Activated CD4-positive, alpha-beta T cell treated with anti-CD3 and anti-CD28 coated beads, Interleukin-2, amount 10 ng/mL, durations not matched to agents 24 days and 14 days (primary cell): ENCODE data around the gene LRP4. TPM values are rescaled to one million over a fixed set of nuclear protein-coding genes. Genes with fewer than 3 reads are reported as not detected.
A peak's percentile ranks its signal among the peaks of the same experiment; 100 is the strongest.
"Not testable (repeated sequence)": the region's sequence is repeated elsewhere in the genome, so short reads cannot be mapped to it uniquely, and the experiment has no call there.

Experiments
- DNase-seq: peaks from one replicate; pipeline ENCODE4 v3.0.0; 2022
- H3K27ac Mint-ChIP-seq: one replicate; pipeline ENCODE4 v1.8.0; 2022; ENCODE audit warnings: mild to moderate bottlenecking, mixed read lengths
- H3K27me3 Mint-ChIP-seq: one replicate; pipeline ENCODE4 v1.8.0; 2022; ENCODE audit warnings: mixed read lengths
- H3K36me3 Mint-ChIP-seq: one replicate; pipeline ENCODE4 v1.8.0; 2022; ENCODE audit warnings: low read depth, mild to moderate bottlenecking, mixed read lengths
- H3K4me1 Mint-ChIP-seq: one replicate; pipeline ENCODE4 v1.8.0; 2021; ENCODE audit warnings: mixed read lengths
- H3K4me3 Mint-ChIP-seq: one replicate; pipeline ENCODE4 v1.8.0; 2022; ENCODE audit warnings: mild to moderate bottlenecking, moderate library complexity, mixed read lengths
- H3K9me3 Mint-ChIP-seq: one replicate; pipeline ENCODE4 v1.8.0; 2021; ENCODE audit warnings: mixed read lengths
- intact Hi-C: fragments of 100-400 bp; cut with micrococcal nuclease; formaldehyde crosslinking; loops from one replicate; pipeline ENCODE4 v1.15.1; 2023
- total RNA-seq: library from RNA; stranded (reverse); gene quantifications from 2 replicates; pipeline ENCODE4 v1.2.3, GENCODE V29; 2022

LRP4 gene
- total RNA-seq, 1 donor from 2014 or later = 0.12 TPM

- Mint-ChIP-seq H3K27ac (no peak overlapping the region), H3K4me3 (no peak overlapping the region), H3K36me3 (no peaks in the 10 kb centered on the region), H3K27me3 (no peaks in the 10 kb centered on the region), H3K4me1 (peaks cover 7% of the 10 kb centered on the region), H3K9me3 (no peaks in the 10 kb centered on the region)
- intact Hi-C loops = no loop called here
- no peak for DNase-seq
These were observed 29.2 kb upstream of the LRP4 start for GRCh38 chr11:46947399-46948077.

GRCh38 chr11:46944356-46945075, 26.2 kb upstream of the LRP4 start:
- DNase-seq = no peak
- no peaks in the 10 kb centered on the region for H3K4me1 Mint-ChIP-seq
- H3K27me3 Mint-ChIP-seq = no peaks in the 10 kb centered on the region
- H3K27ac Mint-ChIP-seq = no peak overlapping the region
- H3K4me3 Mint-ChIP-seq = no peak overlapping the region
- intact Hi-C loops = no loop called here
- no peaks in the 10 kb centered on the region for H3K36me3 Mint-ChIP-seq
- H3K9me3 Mint-ChIP-seq = no peaks in the 10 kb centered on the region

GRCh38 chr11:46942172-46942571, 23.8 kb upstream of the LRP4 start:
- Mint-ChIP-seq H3K36me3 (no peaks in the 10 kb centered on the region), H3K4me1 (peaks cover 2% of the 10 kb centered on the region), H3K4me3 (no peak overlapping the region), H3K27ac (no peak overlapping the region), H3K27me3 (no peaks in the 10 kb centered on the region), H3K9me3 (no peaks in the 10 kb centered on the region)
- no peak for DNase-seq
- intact Hi-C loops = no loop called here

- intact Hi-C loops = loop anchor here (1.0 to 5.0 kb wide), 5 partner anchors 16 to 641 kb away; partner anchors contain the start of genes ACP2, ARHGAP1, ATG13 and HARBI1
- DNase-seq = peak; percentile 98
- Mint-ChIP-seq H3K27me3 (peaks cover 7% of the 10 kb centered on the region), H3K4me1 (peaks cover 14% of the 10 kb centered on the region), H3K36me3 (peaks cover 3% of the 10 kb centered on the region), H3K4me3 (peak within 1 kb of the TSS; percentile 89), H3K9me3 (no peaks in the 10 kb centered on the region), H3K27ac (peak within 1 kb of the TSS; percentile 94)
These were observed 18.1 kb upstream of the LRP4 start, which contains the start of gene CSTPP1 for GRCh38 chr11:46936138-46937110. Gene CSTPP1 (plus strand): TSS chr11:46936761. CDS start chr11:46936806, 45 bp downstream.

- no peak overlapping the region for H3K4me3 Mint-ChIP-seq
- H3K4me1 Mint-ChIP-seq = peaks cover 4% of the 10 kb centered on the region
- H3K9me3 Mint-ChIP-seq = no peaks in the 10 kb centered on the region
- peaks cover 30% of the 10 kb centered on the region for H3K27me3 Mint-ChIP-seq
- intact Hi-C loops = no loop called here
- DNase-seq = no peak
- no peak overlapping the region for H3K27ac Mint-ChIP-seq
- H3K36me3 Mint-ChIP-seq = no peaks in the 10 kb centered on the region
These were observed 11.7 kb upstream of the LRP4 start for GRCh38 chr11:46930089-46930488.

- H3K4me3 Mint-ChIP-seq, intact Hi-C loops, H3K9me3 Mint-ChIP-seq, H3K27ac Mint-ChIP-seq, H3K36me3 Mint-ChIP-seq, DNase-seq, H3K4me1 Mint-ChIP-seq: not testable (repeated sequence)
- H3K27me3 Mint-ChIP-seq = peaks cover 30% of the 10 kb centered on the region
These were observed 10.4 kb upstream of the LRP4 start for GRCh38 chr11:46928701-46929100.

- H3K4me3 Mint-ChIP-seq, intact Hi-C loops, H3K36me3 Mint-ChIP-seq, H3K27ac Mint-ChIP-seq, H3K9me3 Mint-ChIP-seq, H3K4me1 Mint-ChIP-seq, DNase-seq: not testable (repeated sequence)
- H3K27me3 Mint-ChIP-seq = peaks cover 30% of the 10 kb centered on the region
These were observed 9.6 kb upstream of the LRP4 start for GRCh38 chr11:46927928-46928327.

GRCh38 chr11:46920755-46921154, 2.4 kb upstream of the LRP4 start:
- no peaks in the 10 kb centered on the region for H3K9me3 Mint-ChIP-seq
- DNase-seq = no peak
- peaks cover 21% of the 10 kb centered on the region for H3K4me1 Mint-ChIP-seq
- H3K4me3 Mint-ChIP-seq = no peak overlapping the region
- no peaks in the 10 kb centered on the region for H3K36me3 Mint-ChIP-seq
- peaks cover 40% of the 10 kb centered on the region for H3K27me3 Mint-ChIP-seq
- intact Hi-C loops = loop anchor here (1.0 to 2.0 kb wide), 2 partner anchors 16 to 233 kb away; partner anchors contain the start of gene CSTPP1
- no peak overlapping the region for H3K27ac Mint-ChIP-seq

GRCh38 chr11:46918788-46919513, 601 bp upstream of the LRP4 start:
- no peak overlapping the region for H3K27ac Mint-ChIP-seq
- intact Hi-C loops = loop anchor here (10.0 kb wide), 1 partner anchor 106 kb away; no protein-coding TSS in a partner anchor
- peaks cover 51% of the 10 kb centered on the region for H3K27me3 Mint-ChIP-seq

GRCh38 chr11:46917762-46918082, 628 bp downstream of the LRP4 start:
- H3K4me3 Mint-ChIP-seq = peak overlapping the region; percentile 69
- intact Hi-C loops = loop anchor here (10.0 kb wide), 1 partner anchor 107 kb away; no protein-coding TSS in a partner anchor

More at GRCh38 chr11:46918788-46919513, 601 bp upstream of the LRP4 start:
- Mint-ChIP-seq H3K9me3 (no peaks in the 10 kb centered on the region), H3K36me3 (no peaks in the 10 kb centered on the region), H3K4me3 (peak overlapping the region; percentile 40), H3K4me1 (peaks cover 21% of the 10 kb centered on the region)
- no peak for DNase-seq

GRCh38 chr11:46917109-46917761, 1.1 kb downstream of the LRP4 start:
- Mint-ChIP-seq H3K27ac (no peak overlapping the region), H3K36me3 (no peaks in the 10 kb centered on the region), H3K4me3 (peak overlapping the region; percentile 70), H3K9me3 (no peaks in the 10 kb centered on the region), H3K4me1 (peaks cover 21% of the 10 kb centered on the region), H3K27me3 (peaks cover 67% of the 10 kb centered on the region)
- intact Hi-C loops = loop anchor here (10.0 kb wide), 1 partner anchor 108 kb away; no protein-coding TSS in a partner anchor
- peak; percentile 71 for DNase-seq

More at GRCh38 chr11:46917762-46918082, 628 bp downstream of the LRP4 start:
- peaks cover 21% of the 10 kb centered on the region for H3K4me1 Mint-ChIP-seq
- H3K27me3 Mint-ChIP-seq = peaks cover 63% of the 10 kb centered on the region
- DNase-seq = no peak
- no peaks in the 10 kb centered on the region for H3K36me3 Mint-ChIP-seq
- no peak overlapping the region for H3K27ac Mint-ChIP-seq
- H3K9me3 Mint-ChIP-seq = no peaks in the 10 kb centered on the region

GRCh38 chr11:46916286-46917108, 1.9 kb downstream of the LRP4 start:
- H3K27me3 Mint-ChIP-seq = peaks cover 71% of the 10 kb centered on the region
- H3K9me3 Mint-ChIP-seq = no peaks in the 10 kb centered on the region
- H3K4me1 Mint-ChIP-seq = peaks cover 21% of the 10 kb centered on the region
- peak overlapping the region; percentile 70 for H3K4me3 Mint-ChIP-seq
- intact Hi-C loops = loop anchor here (10.0 kb wide), 1 partner anchor 108 kb away; no protein-coding TSS in a partner anchor
- no peaks in the 10 kb centered on the region for H3K36me3 Mint-ChIP-seq
- H3K27ac Mint-ChIP-seq = no peak overlapping the region
- DNase-seq = no peak
